Measurements from ENCODE around the gene TMTC1. TPM values are rescaled to one million over a fixed set of nuclear protein-coding genes. Genes with fewer than 3 reads are reported as not detected.

TMTC1 gene
- total RNA-seq, 1 donor from 2014 or later = 16.1 TPM

DNA sequence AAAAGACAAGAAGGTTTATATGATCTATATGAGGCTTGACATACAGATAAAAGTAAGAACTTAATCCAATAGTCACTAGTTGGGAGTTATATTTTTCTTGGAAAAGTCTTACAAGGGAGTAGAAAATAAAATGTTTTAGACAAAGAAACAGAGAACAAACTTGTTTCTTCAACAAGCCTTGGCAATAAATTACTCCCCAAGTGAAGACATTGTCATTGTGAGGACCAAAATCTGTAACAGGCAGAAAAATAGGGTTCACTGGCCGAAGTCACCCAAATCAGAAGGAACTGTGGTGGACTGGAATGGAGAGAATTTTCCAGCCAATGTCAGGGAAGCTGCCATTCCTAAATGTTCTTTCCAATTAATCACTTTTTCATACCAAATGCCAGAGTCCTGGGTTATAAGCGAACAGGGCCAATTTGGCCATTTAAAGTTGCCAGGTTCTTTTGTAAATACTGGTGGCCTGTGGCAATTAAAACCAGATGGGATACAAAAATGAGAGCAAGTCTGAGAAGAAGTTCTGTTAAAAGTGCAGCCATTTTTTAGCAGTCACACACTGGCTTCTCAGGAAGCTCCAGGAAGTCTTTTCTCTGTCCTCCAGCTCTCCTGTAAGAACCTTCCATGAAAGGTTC is 168.9 kb downstream of the TMTC1 start:
- Histone ChIP-seq H3K79me2 (ENCODE audit: low read depth) (no peaks in the 10 kb centered on the region), H3K36me3 (no peaks in the 10 kb centered on the region), H2AFZ (replicated peaks) (no peak overlapping the region), H3K9ac (no peak overlapping the region), H4K20me1 (ENCODE audit: low read depth) (no peaks in the 10 kb centered on the region), H3K4me3 (no peak overlapping the region), H3K27ac (no peak overlapping the region), H3K4me1 (peaks cover 20% of the 10 kb centered on the region), H3K27me3 (no peaks in the 10 kb centered on the region), H3K4me2 (no peak overlapping the region), H3F3A (ENCODE audit: low read depth) (no peaks in the 10 kb centered on the region), H3K9me3 (ENCODE audit: low read depth) (no peaks in the 10 kb centered on the region)
- peaks cover 7% of the 10 kb centered on the region for H3K4me1 Mint-ChIP-seq
- TF ChIP-seq, protein P1, sequence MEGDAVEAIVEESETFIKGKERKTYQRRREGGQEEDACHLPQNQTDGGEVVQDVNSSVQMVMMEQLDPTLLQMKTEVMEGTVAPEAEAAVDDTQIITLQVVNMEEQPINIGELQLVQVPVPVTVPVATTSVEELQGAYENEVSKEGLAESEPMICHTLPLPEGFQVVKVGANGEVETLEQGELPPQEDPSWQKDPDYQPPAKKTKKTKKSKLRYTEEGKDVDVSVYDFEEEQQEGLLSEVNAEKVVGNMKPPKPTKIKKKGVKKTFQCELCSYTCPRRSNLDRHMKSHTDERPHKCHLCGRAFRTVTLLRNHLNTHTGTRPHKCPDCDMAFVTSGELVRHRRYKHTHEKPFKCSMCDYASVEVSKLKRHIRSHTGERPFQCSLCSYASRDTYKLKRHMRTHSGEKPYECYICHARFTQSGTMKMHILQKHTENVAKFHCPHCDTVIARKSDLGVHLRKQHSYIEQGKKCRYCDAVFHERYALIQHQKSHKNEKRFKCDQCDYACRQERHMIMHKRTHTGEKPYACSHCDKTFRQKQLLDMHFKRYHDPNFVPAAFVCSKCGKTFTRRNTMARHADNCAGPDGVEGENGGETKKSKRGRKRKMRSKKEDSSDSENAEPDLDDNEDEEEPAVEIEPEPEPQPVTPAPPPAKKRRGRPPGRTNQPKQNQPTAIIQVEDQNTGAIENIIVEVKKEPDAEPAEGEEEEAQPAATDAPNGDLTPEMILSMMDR (IDR thresholded peaks at IDR 0.05) = no peak
- TF ChIP-seq EZH2 (IDR thresholded peaks at IDR 0.05) (no peak), EZH2phosphoT487 (IDR thresholded peaks at IDR 0.05) (no peak)
- H3K9me3 Mint-ChIP-seq = no peaks in the 10 kb centered on the region
- no peak overlapping the region for H3K27ac Mint-ChIP-seq
- no peaks in the 10 kb centered on the region for H3K27me3 Mint-ChIP-seq (ENCODE audit: insufficient read depth, low read depth)
- no peak for DNase-seq (ENCODE audit: low spot score)
- H3K36me3 Mint-ChIP-seq = peaks cover 15% of the 10 kb centered on the region
- no peak overlapping the region for H3K4me3 Mint-ChIP-seq

DNA sequence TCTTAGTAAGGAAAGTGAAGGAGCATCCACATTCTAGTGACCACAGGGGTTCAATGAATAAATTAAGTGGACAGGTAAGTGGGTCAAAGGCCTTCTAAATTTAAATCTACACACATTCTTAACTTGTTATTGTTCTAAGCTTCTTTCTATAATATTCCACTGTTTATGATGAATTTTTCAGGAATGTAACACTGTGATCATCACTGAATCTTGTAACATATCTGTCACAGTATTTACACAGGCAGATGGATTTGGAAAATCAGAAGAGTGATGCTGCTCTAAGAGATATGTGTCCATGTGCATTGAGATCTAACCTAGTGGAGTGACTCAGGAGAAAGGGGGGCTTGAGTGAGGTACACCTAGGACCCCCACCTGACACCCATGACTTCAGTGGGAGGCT is 170.8 kb downstream of the TMTC1 start:
- TF ChIP-seq EZH2 (IDR thresholded peaks at IDR 0.05) (no peak), EZH2phosphoT487 (IDR thresholded peaks at IDR 0.05) (no peak)
- TF ChIP-seq, protein P1 (IDR thresholded peaks at IDR 0.05) = no peak
- H3K4me1 ChIP-seq = peaks cover 5% of the 10 kb centered on the region
- H3K9me3 Mint-ChIP-seq = no peaks in the 10 kb centered on the region
- no peaks in the 10 kb centered on the region for H3K79me2 ChIP-seq (ENCODE audit: low read depth)
- no peaks in the 10 kb centered on the region for H3F3A ChIP-seq (ENCODE audit: low read depth)
- H3K36me3 ChIP-seq = no peaks in the 10 kb centered on the region
- no peaks in the 10 kb centered on the region for H3K27me3 Mint-ChIP-seq (ENCODE audit: insufficient read depth, low read depth)
- peaks cover 16% of the 10 kb centered on the region for H3K36me3 Mint-ChIP-seq
- no peaks in the 10 kb centered on the region for H4K20me1 ChIP-seq (ENCODE audit: low read depth)
- no peak for DNase-seq (ENCODE audit: low spot score)
- no peaks in the 10 kb centered on the region for H3K9me3 ChIP-seq (ENCODE audit: low read depth)
- no peak overlapping the region for H3K9ac ChIP-seq
- no peak overlapping the region for H3K27ac ChIP-seq
- H3K27ac Mint-ChIP-seq = no peak overlapping the region
- H3K4me3 ChIP-seq = no peak overlapping the region
- no peak overlapping the region for H3K4me2 ChIP-seq
- no peaks in the 10 kb centered on the region for H3K27me3 ChIP-seq
- H2AFZ ChIP-seq (replicated peaks) = no peak overlapping the region
- H3K4me3 Mint-ChIP-seq = no peak overlapping the region
- peaks cover 8% of the 10 kb centered on the region for H3K4me1 Mint-ChIP-seq

DNA sequence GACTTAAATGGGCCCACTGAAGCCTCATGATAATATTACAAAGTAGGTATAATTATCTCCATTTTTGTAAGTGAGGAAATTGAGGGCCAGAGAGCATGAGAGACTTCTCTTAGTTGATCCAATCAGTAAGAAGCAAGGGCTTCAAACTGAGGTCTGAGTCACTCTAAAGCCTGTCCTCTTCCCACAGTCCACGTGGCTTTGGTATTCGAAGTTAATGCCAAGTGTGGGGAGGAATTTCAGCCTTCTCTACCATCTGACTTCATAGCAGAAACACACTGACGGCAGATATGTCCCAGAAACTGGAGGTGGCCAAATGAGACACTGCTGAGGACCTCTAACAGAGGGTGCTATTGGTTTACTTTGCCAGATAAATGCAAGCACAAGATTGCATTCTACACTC is 171.8 kb downstream of the TMTC1 start:
- Mint-ChIP-seq H3K27me3 (ENCODE audit: insufficient read depth, low read depth) (no peaks in the 10 kb centered on the region), H3K4me3 (no peak overlapping the region), H3K27ac (no peak overlapping the region), H3K4me1 (peaks cover 4% of the 10 kb centered on the region), H3K9me3 (no peaks in the 10 kb centered on the region), H3K36me3 (peaks cover 14% of the 10 kb centered on the region)
- DNase-seq (ENCODE audit: low spot score) = no peak
- Histone ChIP-seq H3K79me2 (ENCODE audit: low read depth) (no peaks in the 10 kb centered on the region), H4K20me1 (ENCODE audit: low read depth) (no peaks in the 10 kb centered on the region), H3K4me3 (no peak overlapping the region), H3F3A (ENCODE audit: low read depth) (no peaks in the 10 kb centered on the region), H3K27me3 (no peaks in the 10 kb centered on the region), H3K27ac (no peak overlapping the region), H3K9me3 (ENCODE audit: low read depth) (no peaks in the 10 kb centered on the region), H3K36me3 (no peaks in the 10 kb centered on the region), H3K9ac (no peak overlapping the region), H3K4me2 (no peak overlapping the region), H2AFZ (replicated peaks) (no peak overlapping the region), H3K4me1 (peaks cover 5% of the 10 kb centered on the region)
- TF ChIP-seq, protein P1 (IDR thresholded peaks at IDR 0.05) = no peak
- no peak for TF ChIP-seq EZH2 (IDR thresholded peaks at IDR 0.05)
- no peak for TF ChIP-seq EZH2phosphoT487 (IDR thresholded peaks at IDR 0.05)
